Endometrial microvascular endothelial cells (primary cell): ENCODE data around the gene BIN1. TPM values are rescaled to one million over a fixed set of nuclear protein-coding genes. Genes with fewer than 3 reads are reported as not detected.
"Not testable (repeated sequence)": the region's sequence is repeated elsewhere in the genome, so short reads cannot be mapped to it uniquely, and the experiment has no call there.

Source experiments
- in situ Hi-C: cut with HindIII; loops from 2 replicates; pipeline ENCODE4 v1.10.0; 2017; ENCODE audit warnings: low sequenced_read_pairs, low pct_unique_long_range_greater_than_20kb; ENCODE audit errors: inconsistent ontology term
- total RNA-seq: library from RNA; depleted of rRNA; stranded (reverse); fragments of >200 nt; gene quantifications from one replicate; pipeline ENCODE4 v1.2.3, GENCODE V29; 2015; ENCODE audit errors: inconsistent ontology term

BIN1 gene
- total RNA-seq, 1 donor from 2014 or later = 31.5 TPM

GRCh38 chr2:127134833-127135830 is 28.2 kb upstream of the BIN1 start:
- in situ Hi-C loops = no loop called here

DNA sequence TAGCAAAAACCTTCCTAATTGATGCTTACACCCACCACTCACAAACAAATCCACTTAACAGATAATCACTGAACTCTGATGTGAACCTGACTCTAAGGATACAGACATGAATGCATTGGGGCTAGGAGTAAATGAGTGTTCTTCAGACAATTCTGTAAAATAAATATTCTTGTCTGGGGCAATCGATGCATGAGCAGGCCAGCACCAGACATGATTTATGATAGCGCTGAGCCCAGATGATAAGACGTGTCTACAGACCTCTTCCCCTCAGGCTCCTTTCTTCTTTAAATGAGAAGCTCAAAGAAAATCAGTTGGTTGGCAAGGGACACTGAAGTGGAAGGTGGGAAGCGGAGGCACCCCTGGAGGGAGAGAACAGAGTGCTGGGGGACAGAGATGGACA is 27.3 kb upstream of the BIN1 start:
- in situ Hi-C loops = no loop called here

- in situ Hi-C loops = no loop called here
These were observed 26.8 kb upstream of the BIN1 start for GRCh38 chr2:127133793-127134192.

DNA sequence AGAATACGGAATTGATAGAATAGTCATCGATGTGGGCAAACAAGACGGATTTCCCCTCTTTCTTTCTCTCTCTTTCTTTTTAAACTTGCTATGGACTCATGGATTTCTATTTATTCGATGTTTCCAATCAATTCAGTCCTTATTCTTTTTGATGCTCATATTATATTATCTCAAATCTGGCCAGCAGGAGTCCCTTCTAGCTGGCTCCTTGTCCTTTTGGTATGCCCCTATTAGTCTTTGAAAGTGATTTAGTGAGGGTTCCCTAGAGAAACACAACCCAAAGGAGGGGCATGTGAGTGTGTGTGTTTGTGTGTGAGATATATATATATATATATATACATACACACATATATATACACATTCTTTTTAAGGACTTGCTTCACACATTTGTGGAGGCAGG is 23.5 kb upstream of the BIN1 start:
- in situ Hi-C loops = no loop called here

- in situ Hi-C loops = no loop called here
These were observed 23.0 kb upstream of the BIN1 start for GRCh38 chr2:127129937-127130336.

GRCh38 chr2:127128445-127128904 is 21.5 kb upstream of the BIN1 start:
- in situ Hi-C loops = no loop called here

- in situ Hi-C loops = no loop called here
These were observed 18.9 kb upstream of the BIN1 start for GRCh38 chr2:127125821-127126220.

DNA sequence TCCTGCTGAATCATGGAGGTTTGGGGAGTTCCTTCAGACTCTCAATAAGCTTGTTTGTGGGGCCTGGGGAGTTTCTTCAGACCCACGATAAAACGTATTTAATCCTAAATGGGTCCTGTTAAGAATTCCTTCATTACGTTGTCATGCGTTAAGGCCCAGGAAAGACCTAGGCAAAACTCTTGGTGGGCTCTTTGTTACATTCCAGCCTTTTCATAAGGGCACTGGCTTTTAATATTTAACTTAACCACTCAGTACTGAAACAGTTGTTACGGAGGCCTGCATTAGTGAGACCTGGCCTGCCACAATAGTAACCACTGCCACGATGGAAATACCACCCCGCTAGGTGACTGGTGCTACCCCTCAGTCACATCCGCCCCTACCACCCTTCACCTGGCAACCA is 17.5 kb upstream of the BIN1 start:
- in situ Hi-C loops = no loop called here

DNA sequence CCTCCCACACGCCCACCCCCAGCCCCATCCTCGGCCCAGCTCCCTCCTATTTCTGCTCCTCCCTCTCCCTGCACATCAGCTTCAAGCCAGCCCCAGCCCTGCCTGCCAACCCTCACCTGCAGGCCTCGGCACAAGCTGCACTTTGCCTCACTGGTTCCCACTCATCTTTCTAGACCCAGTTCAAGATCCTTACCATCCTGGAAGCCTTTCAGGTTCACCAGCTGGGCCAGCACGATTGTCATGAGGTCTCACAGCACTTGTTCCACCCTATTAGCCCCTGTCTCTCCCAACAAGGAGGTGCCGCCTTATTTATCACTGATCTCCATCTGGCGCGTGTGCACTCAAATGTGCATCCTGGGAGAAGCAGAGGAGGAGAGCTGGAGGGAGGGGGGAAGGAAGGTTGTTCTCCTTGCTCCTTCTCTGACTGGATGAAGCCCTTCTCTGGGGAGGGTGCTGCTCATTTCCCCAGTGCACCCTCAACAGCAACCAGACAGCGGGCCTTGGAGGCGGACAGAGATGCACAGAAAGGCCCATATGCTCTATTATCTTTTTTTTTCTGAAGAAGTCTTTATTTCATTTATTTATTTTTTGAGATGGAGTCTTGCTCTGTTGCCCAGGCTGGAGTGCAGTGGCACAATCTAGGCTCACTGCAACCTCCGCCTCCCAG is 15.5 kb upstream of the BIN1 start:
- in situ Hi-C loops = no loop called here

GRCh38 chr2:127121776-127122176 is 14.8 kb upstream of the BIN1 start:
- in situ Hi-C loops = no loop called here

DNA sequence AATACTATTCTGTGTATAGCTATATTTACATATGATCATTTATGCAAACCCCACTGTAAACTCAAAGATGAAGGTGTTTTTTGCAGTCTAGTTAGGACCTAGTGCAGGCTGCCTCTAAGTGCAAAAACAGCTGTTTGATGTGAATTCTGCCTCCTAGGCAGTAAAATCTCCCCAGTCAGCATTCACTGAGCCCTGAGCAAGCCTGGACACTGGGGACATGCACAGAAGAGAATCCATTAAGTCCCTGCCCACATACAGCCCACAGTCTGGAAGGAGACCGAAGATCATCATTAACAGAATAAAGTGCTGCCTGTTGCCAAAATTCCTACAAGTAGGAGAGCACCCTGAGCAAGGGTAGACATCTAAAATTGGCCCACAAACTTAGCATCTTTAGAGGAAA is 14.4 kb upstream of the BIN1 start:
- in situ Hi-C loops = no loop called here

DNA sequence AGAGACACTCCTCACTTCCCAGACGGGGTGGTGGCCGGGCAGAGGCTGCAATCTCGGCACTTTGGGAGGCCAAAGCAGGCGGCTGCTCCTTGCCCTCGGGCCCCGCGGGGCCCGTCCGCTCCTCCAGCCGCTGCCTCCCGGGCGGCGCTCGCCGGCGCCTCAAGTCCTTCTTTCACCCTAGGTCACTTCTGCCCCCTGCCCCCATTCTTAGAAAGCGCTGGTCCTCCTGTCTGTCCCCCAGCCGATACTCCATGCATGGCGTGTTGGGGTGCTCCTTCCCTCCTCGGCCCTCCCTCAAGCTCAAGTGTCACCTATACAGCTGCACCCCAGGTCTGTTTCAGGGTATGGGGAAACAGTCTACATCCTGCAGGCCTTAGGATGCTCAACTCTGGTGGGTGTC is 13.5 kb upstream of the BIN1 start:
- in situ Hi-C loops = not testable (repeated sequence)

- in situ Hi-C loops = no loop called here
These were observed 11.5 kb upstream of the BIN1 start for GRCh38 chr2:127118467-127118866.

DNA sequence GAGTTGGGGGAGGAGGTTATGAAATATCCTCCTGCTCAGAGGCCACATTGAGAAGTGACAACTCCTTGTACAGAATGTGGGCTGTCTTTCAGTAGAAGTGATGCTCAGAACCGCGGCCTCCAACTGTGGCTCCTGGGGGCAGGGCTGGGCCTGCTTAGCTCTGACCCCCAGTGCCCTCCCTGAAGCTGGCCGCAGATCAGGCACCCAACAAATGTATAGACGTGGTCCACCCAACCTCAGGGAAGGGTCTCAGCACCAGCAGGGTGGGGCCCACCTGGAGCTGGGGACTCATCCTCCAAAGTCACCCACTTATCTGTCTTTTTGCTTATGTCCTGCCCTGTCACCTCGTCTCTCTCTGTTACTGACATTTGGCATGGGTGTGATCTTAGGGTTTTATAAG is 11.1 kb upstream of the BIN1 start:
- in situ Hi-C loops = no loop called here

DNA sequence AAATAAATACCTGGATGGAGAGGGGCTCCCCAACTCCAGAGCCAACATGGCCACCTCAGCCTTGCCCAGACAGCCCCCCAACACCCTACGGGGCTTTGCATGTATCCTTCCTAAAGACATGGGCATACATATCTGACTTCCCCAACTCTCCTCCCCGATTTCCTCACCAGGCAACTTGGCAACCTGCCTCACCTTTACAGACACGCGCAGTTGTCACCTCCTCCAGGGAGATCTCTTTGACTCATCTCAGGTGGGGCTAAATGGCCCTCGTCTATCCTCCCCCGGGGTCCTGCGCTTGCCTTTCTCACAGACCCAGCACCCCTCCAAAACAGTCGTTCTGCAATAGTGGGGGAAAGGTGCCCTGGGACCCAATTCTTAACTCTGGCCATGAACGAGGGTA is 10.6 kb upstream of the BIN1 start:
- in situ Hi-C loops = no loop called here

DNA sequence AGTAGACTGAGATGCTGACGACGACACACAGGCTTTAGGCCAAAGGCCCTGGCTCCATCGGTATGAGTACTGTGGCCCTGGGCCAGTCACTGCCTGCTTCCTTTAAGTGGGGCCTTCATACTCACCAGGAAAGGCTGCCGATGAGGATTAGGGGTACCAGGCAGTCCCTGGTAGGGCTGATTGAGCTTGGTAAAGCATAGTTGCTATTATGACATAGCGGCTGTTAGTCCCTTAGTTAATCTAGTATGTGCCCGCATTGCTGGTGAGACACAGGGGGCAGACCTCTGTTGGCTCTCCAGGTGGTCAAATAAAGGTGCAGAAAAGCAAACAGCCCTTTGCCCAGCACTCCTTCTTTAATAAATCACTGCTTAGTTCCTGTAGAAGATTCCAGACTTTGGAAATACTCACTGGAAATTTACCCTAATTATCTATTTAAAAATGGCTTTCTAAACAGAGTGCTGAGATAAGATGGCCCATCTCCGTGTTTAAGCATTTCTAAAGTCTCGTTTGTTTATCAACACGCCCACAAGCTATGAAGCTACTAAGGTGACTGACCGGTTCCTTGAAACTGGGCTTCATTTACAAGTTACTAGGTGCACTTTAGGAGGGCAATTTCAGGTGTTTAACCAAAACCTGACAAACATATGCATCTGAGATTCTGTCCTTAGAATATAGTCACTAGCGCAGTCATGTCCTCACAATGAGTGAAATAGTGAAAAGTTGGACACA is 8.7 kb upstream of the BIN1 start:
- in situ Hi-C loops = no loop called here

- in situ Hi-C loops = no loop called here
These were observed 4.0 kb upstream of the BIN1 start for GRCh38 chr2:127110985-127111384.

- in situ Hi-C loops = no loop called here
These were observed 1.2 kb upstream of the BIN1 start for GRCh38 chr2:127108090-127108523.

GRCh38 chr2:127107622-127107999 is 657 bp upstream of the BIN1 start:
- in situ Hi-C loops = no loop called here
